GM12865 (cell line): ENCODE data around the gene FAM167B.
A peak's percentile ranks its signal among the peaks of the same experiment; 100 is the strongest.

ENCODE experiments used
- DNase-seq: peaks from one replicate; pipeline ENCODE4 v3.0.0; 2010; ENCODE audit warnings: low read depth
- H3K4me3 ChIP-seq: 2 replicates; pipeline ENCODE4 v1.5.1; 2011; ENCODE audit warnings: mild to moderate bottlenecking, low read depth, low read length, control low read depth
- CTCF ChIP-seq: IDR thresholded peaks from 2 replicates; pipeline ENCODE4 v1.5.1; 2011; ENCODE audit warnings: low read length, control low read depth, low read depth, inconsistent platforms; ENCODE audit not compliant: insufficient read depth; ENCODE audit errors: missing control alignments

Gene FAM167B

GRCh38 chr1:32240140-32240951, 6.7 kb upstream of the FAM167B start:
- H3K4me3 ChIP-seq = peak overlapping the region; percentile 62
- TF ChIP-seq CTCF = peak; percentile 11
- peak; percentile 44 for DNase-seq

- H3K4me3 ChIP-seq = peak overlapping the region; percentile 62
- peak; percentile 37 for DNase-seq
These were observed 5.8 kb upstream of the FAM167B start for GRCh38 chr1:32241001-32241763.

DNA sequence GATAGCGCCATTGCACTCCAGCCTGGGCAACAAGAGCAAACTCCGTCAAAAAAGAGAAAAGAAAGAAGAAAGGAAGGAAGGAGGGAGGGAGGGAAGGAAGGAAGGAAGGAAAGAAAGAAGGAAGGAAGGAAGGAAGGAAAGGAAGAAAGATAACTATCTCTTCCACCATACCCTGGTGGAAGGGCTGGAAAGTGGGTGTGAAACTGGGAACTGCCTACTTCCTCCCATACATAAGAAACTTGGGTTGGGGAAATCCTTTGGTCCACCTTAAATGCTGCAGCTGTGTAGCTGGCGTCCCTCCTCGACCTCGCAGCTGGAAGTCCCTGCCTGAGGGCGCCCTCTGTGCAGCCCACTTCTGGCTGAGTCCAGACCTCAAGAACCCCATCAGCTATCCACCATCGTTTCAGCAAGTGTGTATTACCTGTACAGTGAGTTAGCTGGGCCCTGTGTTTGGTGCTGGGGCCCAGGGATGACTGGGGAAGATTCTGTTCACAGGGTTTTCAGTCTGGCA, 4.6 kb upstream of the FAM167B start:
- no peak for TF ChIP-seq CTCF
- H3K4me3 ChIP-seq = no peak overlapping the region
- DNase-seq = peak; percentile 49

More at GRCh38 chr1:32241001-32241763, 5.8 kb upstream of the FAM167B start:
- no peak for TF ChIP-seq CTCF

DNA sequence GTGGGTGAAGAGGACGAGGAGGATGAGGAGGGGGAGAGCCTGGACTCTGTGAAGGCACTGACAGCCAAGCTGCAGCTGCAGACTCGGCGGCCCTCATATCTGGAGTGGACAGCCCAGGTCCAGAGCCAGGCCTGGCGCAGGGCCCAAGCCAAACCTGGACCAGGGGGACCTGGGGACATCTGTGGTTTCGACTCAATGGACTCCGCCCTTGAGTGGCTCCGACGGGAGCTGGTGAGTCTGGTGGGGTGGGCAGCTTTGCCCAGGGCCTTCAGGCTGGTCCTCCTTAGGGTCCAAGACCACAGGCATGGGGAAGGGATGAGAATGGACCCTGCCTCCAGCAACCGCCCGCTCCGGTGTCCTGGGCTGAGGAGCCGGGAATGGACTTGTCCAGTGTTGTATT, 430 bp downstream of the FAM167B start:
- no peak for TF ChIP-seq CTCF
- DNase-seq = no peak

DNA sequence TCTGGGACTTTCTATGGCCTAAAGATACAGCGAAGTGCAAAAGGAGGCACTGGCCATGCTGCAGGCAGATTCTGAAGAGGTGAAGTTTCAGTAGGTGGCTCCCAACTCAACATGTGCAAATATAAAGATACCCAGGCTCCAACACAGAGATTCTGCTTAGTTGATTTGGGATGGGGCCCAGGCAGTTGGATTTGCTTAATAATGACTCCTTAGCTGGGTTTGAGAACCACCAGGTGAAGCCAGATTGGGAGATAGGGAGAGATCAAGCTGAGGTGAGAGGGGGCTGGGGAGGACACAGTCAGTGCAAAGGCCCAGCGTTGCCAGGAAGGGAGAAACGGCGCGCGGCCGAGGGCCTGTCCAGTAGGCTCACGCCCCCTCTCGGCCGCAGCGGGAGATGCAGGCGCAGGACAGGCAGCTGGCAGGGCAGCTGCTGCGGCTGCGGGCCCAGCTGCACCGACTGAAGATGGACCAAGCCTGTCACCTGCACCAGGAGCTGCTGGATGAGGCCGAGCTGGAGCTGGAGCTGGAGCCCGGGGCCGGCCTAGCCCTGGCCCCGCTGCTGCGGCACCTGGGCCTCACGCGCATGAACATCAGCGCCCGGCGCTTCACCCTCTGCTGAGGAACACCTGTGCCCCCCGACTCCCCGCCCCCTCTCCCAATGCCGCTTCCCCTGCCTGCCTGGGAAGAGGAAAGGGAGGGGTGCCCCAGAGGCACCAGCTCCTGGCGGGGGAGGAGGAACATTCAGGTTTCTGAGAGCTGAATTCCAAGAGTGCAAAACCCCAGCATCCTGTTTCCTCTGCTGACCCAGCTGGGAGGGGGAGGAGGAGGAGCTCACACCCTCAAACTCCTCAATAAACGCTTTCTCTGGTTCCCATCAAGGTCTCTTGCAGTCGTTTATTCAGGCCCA, 1.2 kb downstream of the FAM167B start:
- H3K4me3 ChIP-seq = peak overlapping the region; percentile 17; the same call in 1 of the 2 replicates
- peak; percentile 91 for DNase-seq
- peak; percentile 96 for TF ChIP-seq CTCF

More for the DNA sequence above, 430 bp downstream of the FAM167B start:
- no peak overlapping the region for H3K4me3 ChIP-seq

DNA sequence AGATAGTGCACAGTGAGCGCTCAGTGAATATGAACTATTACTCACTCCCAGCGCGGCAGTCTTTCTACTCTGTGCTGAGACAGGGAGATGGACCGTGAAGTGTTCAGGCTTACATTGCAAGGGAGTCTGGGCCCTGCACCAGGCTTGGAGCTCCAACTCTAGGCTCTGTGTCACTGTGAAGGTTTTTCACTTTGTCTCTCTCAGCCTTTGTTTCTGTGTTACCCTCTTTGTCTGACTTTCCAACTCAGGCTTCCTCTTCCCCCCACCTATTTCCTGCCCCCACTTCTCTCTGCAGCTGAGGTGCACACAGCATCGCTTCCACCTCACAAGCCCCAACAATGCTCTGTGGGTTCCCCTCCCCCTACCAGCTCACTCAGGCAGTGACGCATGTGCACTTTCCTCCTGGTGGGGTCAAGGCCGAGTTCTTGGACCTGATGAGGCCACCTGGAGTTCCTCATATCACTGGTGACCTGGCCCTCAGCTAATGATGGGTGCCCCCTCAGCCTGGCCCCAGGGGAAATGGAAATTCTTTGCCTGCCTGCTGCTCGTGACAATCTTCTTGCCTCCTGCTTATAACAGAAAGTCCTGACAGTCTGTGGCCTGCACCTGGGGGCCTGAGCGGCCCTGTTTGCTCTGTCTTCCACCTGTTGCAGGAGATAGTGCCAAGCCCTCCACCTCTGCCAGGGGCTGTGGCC, 3.0 kb downstream of the FAM167B start:
- peak overlapping the region; percentile 71 for H3K4me3 ChIP-seq
- peak; percentile 97 for DNase-seq
- no peak for TF ChIP-seq CTCF
